Measurements from ENCODE around the gene FAM193B.

- TF ChIP-seq CTCF (IDR thresholded peaks at IDR 0.05 in 2 of 3, conservative IDR thresholded peaks at IDR 0.05 in 1 of 3; ENCODE audit: insufficient read depth in 2 of 3, low read depth in 1 of 3, low read length in 3 of 3) (no peak), MEIS2 (IDR thresholded peaks at IDR 0.05; ENCODE audit: partially characterized antibody) (no peak), SPI1 (IDR thresholded peaks at IDR 0.05; ENCODE audit: borderline replicate concordance, low read depth, low read length) (no peak), SP1 (CRISPR knock-in tag; IDR thresholded peaks at IDR 0.05) (no peak), SIX5 (IDR thresholded peaks at IDR 0.05; ENCODE audit: borderline replicate concordance in 1 of 2, insufficient read depth in 1 of 2, low read depth in 1 of 2, low read length in 2 of 2) (no peak), SUPT5H (IDR thresholded peaks at IDR 0.05) (no peak), ZNF3 (CRISPR knock-in tag; IDR thresholded peaks at IDR 0.05) (no peak), RAD21 (CRISPR knock-in tag; conservative IDR thresholded peaks at IDR 0.05 in 1 of 2, IDR thresholded peaks at IDR 0.05 in 1 of 2) (no peak), ATF3 (IDR thresholded peaks at IDR 0.05) (no peak), ATF3 (CRISPR knock-in tag; conservative IDR thresholded peaks at IDR 0.05) (no peak)
Observed at GRCh38 chr5:177537389-177538361, 16.7 kb downstream of the FAM193B start.

Data from K562 (cell line).